H9 (cell line): Measurements from ENCODE around the gene USP7. TPM values are rescaled to one million over a fixed set of nuclear protein-coding genes. Genes with fewer than 3 reads are reported as not detected.

Source experiments
- DNase-seq: peaks from one replicate; pipeline ENCODE4 v3.0.0-alpha.2; 2017
- H2AFZ ChIP-seq: one replicate; pipeline ENCODE4 v1.6.1; 2013; ENCODE audit warnings: mild to moderate bottlenecking, low read length, control low read depth, moderate library complexity
- H2AK5ac ChIP-seq: 2 replicates; pipeline ENCODE4 v1.6.1; 2013; ENCODE audit warnings: low read length, control low read depth, mixed read lengths; ENCODE audit not compliant: insufficient read length
- H2BK120ac ChIP-seq: one replicate; pipeline ENCODE4 v1.6.1; 2013; ENCODE audit warnings: low read depth, mild to moderate bottlenecking, low read length, control low read depth, inconsistent platforms; ENCODE audit not compliant: poor library complexity, severe bottlenecking
- H2BK12ac ChIP-seq: 2 replicates; pipeline ENCODE4 v1.6.1; 2013; ENCODE audit warnings: low read length, control low read depth, mixed read lengths, low read depth; ENCODE audit not compliant: insufficient read length
- H2BK15ac ChIP-seq: 2 replicates; pipeline ENCODE4 v1.6.1; 2013; ENCODE audit warnings: low read depth, low read length, control low read depth
- H2BK20ac ChIP-seq: one replicate; pipeline ENCODE4 v1.6.1; 2013; ENCODE audit warnings: low read depth, mild to moderate bottlenecking, low read length, control low read depth, inconsistent platforms; ENCODE audit not compliant: poor library complexity, severe bottlenecking
- H2BK5ac ChIP-seq: 2 replicates; pipeline ENCODE4 v1.6.1; 2013; ENCODE audit warnings: low read length, control low read depth, mixed read lengths; ENCODE audit not compliant: insufficient read length
- H3K14ac ChIP-seq: 2 replicates; pipeline ENCODE4 v1.6.1; 2013; ENCODE audit warnings: low read length, control low read depth; ENCODE audit not compliant: insufficient read depth
- H3K18ac ChIP-seq: 2 replicates; pipeline ENCODE4 v1.6.1; 2013; ENCODE audit warnings: low read depth, mild to moderate bottlenecking, mixed read lengths, low read length, control low read depth; ENCODE audit not compliant: insufficient read length
- H3K23ac ChIP-seq: 2 replicates; pipeline ENCODE4 v1.6.1; 2013; ENCODE audit warnings: low read length, control low read depth, mixed read lengths, low read depth; ENCODE audit not compliant: insufficient read length
- H3K23me2 ChIP-seq: 2 replicates; pipeline ENCODE4 v1.6.1; 2013; ENCODE audit warnings: low read depth, mild to moderate bottlenecking, mixed read lengths, low read length, control low read depth; ENCODE audit not compliant: insufficient read length, poor library complexity, severe bottlenecking
- H3K27ac ChIP-seq: 2 replicates; pipeline ENCODE4 v1.5.1; 2013; ENCODE audit warnings: low read length, control low read depth, mixed read lengths, low read depth; ENCODE audit not compliant: insufficient read length
- H3K27me3 ChIP-seq: 2 replicates; pipeline ENCODE4 v1.6.1; 2013; ENCODE audit warnings: low read length, control low read depth, inconsistent platforms; ENCODE audit not compliant: insufficient read depth
- H3K4ac ChIP-seq: 2 replicates; pipeline ENCODE4 v1.6.1; 2013; ENCODE audit warnings: low read depth, mild to moderate bottlenecking, control low read depth, inconsistent platforms, low read length, moderate library complexity
- H3K4me1 ChIP-seq: 2 replicates; pipeline ENCODE4 v1.6.1; 2013; ENCODE audit warnings: low read length, control low read depth, inconsistent platforms; ENCODE audit not compliant: insufficient read depth
- H3K4me2 ChIP-seq: 2 replicates; pipeline ENCODE4 v1.6.1; 2013; ENCODE audit warnings: low read length, control low read depth, mixed read lengths; ENCODE audit not compliant: insufficient read length, insufficient read depth
- H3K56ac ChIP-seq: 2 replicates; pipeline ENCODE4 v1.6.1; 2013; ENCODE audit warnings: low read depth, mild to moderate bottlenecking, mixed read lengths, low read length, control low read depth; ENCODE audit not compliant: insufficient read length
- H3K79me1 ChIP-seq: 2 replicates; pipeline ENCODE4 v1.6.1; 2013; ENCODE audit warnings: low read depth, mild to moderate bottlenecking, moderate library complexity, low read length, control low read depth, inconsistent platforms; ENCODE audit not compliant: insufficient read depth, poor library complexity, severe bottlenecking
- H3K79me2 ChIP-seq: 2 replicates; pipeline ENCODE4 v1.6.1; 2013; ENCODE audit warnings: low read length, control low read depth, inconsistent platforms; ENCODE audit not compliant: insufficient read depth
- H3K9ac ChIP-seq: 2 replicates; pipeline ENCODE4 v1.6.1; 2013; ENCODE audit warnings: low read length, control low read depth, mixed read lengths; ENCODE audit not compliant: insufficient read length; ENCODE audit errors: extremely low read depth
- H3K9me3 ChIP-seq: one replicate; pipeline ENCODE4 v1.6.1; 2013; ENCODE audit warnings: low read depth, low read length, inconsistent platforms; ENCODE audit not compliant: control insufficient read depth
- H3T11ph ChIP-seq: one replicate; pipeline ENCODE4 v1.6.1; 2013; ENCODE audit warnings: mild to moderate bottlenecking, low read length, control low read depth, inconsistent platforms
- H4K20me1 ChIP-seq: one replicate; pipeline ENCODE4 v1.6.1; 2013; ENCODE audit not compliant: control insufficient read depth, insufficient read length, insufficient read depth
- H4K5ac ChIP-seq: 2 replicates; pipeline ENCODE4 v1.6.1; 2013; ENCODE audit warnings: low read depth, mild to moderate bottlenecking, mixed read lengths, low read length, control low read depth; ENCODE audit not compliant: insufficient read length
- H4K8ac ChIP-seq: replicated peaks from 2 replicates; pipeline ENCODE4 v1.6.1; 2013; ENCODE audit warnings: low read length, control low read depth, mixed read lengths, low read depth; ENCODE audit not compliant: insufficient read length
- H4K91ac ChIP-seq: 2 replicates; pipeline ENCODE4 v1.6.1; 2013; ENCODE audit warnings: low read depth, mild to moderate bottlenecking, moderate library complexity, mixed read lengths, low read length, control low read depth; ENCODE audit not compliant: insufficient read length
- H3K27ac Mint-ChIP-seq, 3 experiments: 2 replicates in 2 of 3; 3 replicates in 1 of 3; pipeline ENCODE4 v1.8.0; 2020 to 2021; ENCODE audit warnings: mixed read lengths in 3 of 3, mild to moderate bottlenecking in 1 of 3, moderate library complexity in 1 of 3
- H3K27me3 Mint-ChIP-seq: 2 replicates; pipeline ENCODE4 v1.8.0; 2021; ENCODE audit warnings: low read depth, mild to moderate bottlenecking, moderate library complexity, mixed read lengths
- H3K36me3 Mint-ChIP-seq, 3 experiments: 2 replicates in 2 of 3; 3 replicates in 1 of 3; pipeline ENCODE4 v1.8.0; 2020 to 2021; ENCODE audit warnings: low read depth in 3 of 3, mixed read lengths in 3 of 3; ENCODE audit not compliant: insufficient read depth in 1 of 3
- H3K4me1 Mint-ChIP-seq, 2 experiments: 2 replicates each; pipeline ENCODE4 v1.8.0; 2020; ENCODE audit warnings: mixed read lengths in 2 of 2
- H3K4me3 Mint-ChIP-seq, 2 experiments: 2 replicates in 1 of 2; 3 replicates in 1 of 2; pipeline ENCODE4 v1.8.0; 2020 to 2021; ENCODE audit warnings: mild to moderate bottlenecking in 2 of 2, mixed read lengths in 2 of 2, moderate library complexity in 1 of 2
- H3K9me3 Mint-ChIP-seq, 2 experiments: 2 replicates in 1 of 2; 3 replicates in 1 of 2; pipeline ENCODE4 v1.8.0; 2020; ENCODE audit warnings: mild to moderate bottlenecking in 2 of 2, mixed read lengths in 2 of 2, moderate library complexity in 1 of 2
- CTCF ChIP-seq: fragments of 200-600 bp; sonication (generic); conservative IDR thresholded peaks from 3 replicates; pipeline ENCODE4 v1.8.0; 2021; ENCODE audit warnings: antibody characterized with exemption, mild to moderate bottlenecking
- WGBS: extraction: QIAGEN DNeasy Blood & Tissue Kit; methylation state at CpG from one replicate; pipeline ENCODE4 v1.1.7; 2013; ENCODE audit warnings: missing lambda C conversion rate, low lambda C conversion rate, mixed read lengths; ENCODE audit not compliant: insufficient read length; ENCODE audit errors: extremely low coverage; 5-methylcytosine and 5-hydroxymethylcytosine counted together
- total RNA-seq: library from RNA; stranded (reverse); gene quantifications from 2 replicates; pipeline ENCODE4 v1.2.1, GENCODE V29; 2021

The USP7 gene
- total RNA-seq, 1 experiment from 2014 or later, result 192 TPM

DNA sequence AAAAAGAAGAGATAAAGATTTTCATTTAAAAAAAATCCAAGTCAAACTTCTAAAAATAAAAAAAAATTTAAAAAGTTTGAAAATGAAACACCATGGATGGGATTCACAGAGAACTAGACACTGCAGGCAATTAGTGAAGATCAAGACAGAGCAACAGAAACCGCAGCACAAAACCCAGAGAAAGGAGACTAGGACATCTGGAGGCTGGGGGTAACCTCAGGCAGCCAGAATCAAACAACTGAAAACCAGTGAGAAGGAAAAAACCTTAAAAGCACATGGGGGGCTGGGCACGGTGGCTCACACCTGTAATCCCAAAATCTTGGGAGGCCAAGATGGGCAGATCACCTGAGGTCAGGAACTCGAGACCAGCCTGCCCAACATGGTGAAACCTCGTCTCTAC is 50.9 kb downstream of the USP7 start:
- Histone ChIP-seq H3K56ac (no peak overlapping the region), H3K4ac (no peak overlapping the region), H3K9ac (no peak overlapping the region), H4K5ac (no peak overlapping the region), H4K8ac (no peak overlapping the region), H4K20me1 (no peaks in the 10 kb centered on the region), H2BK120ac (no peak overlapping the region), H3K79me2 (peaks cover 3% of the 10 kb centered on the region; the same call in 1 of the 2 replicates), H2AFZ (no peak overlapping the region), H2BK12ac (no peak overlapping the region), H3K23me2 (no peaks in the 10 kb centered on the region), H3K4me2 (no peak overlapping the region), H3K79me1 (peaks cover 5% of the 10 kb centered on the region), H3K27ac (no peak overlapping the region), H2BK5ac (no peak overlapping the region), H2AK5ac (no peak overlapping the region), H3K14ac (no peak overlapping the region), H2BK20ac (no peak overlapping the region), H3K23ac (no peak overlapping the region), H3T11ph (no peak overlapping the region), H2BK15ac (no peak overlapping the region), H3K27me3 (no peaks in the 10 kb centered on the region), H3K18ac (no peak overlapping the region), H3K9me3 (no peaks in the 10 kb centered on the region), H3K4me1 (no peaks in the 10 kb centered on the region), H4K91ac (no peak overlapping the region)
- Mint-ChIP-seq H3K4me3 (no peak overlapping the region), H3K4me1 (peaks cover 16 to 20% of the 10 kb centered on the region in 2 experiments), H3K36me3 (peaks cover 59 to 87% (median 82%) of the 10 kb centered on the region in 3 experiments; a peak in 6 of 7 replicates), H3K9me3 (no peaks in the 10 kb centered on the region), H3K27ac (peak overlapping the region; percentile 28 to 63 (median 59); a peak in 5 of 7 replicates), H3K27me3 (no peaks in the 10 kb centered on the region)
- no CpG with 5 or more reads among the region's 4 CpGs for WGBS
- TF ChIP-seq CTCF, result no peak
- no peak for DNase-seq
